KG1 (cell line): ENCODE measurements around the gene AGBL4.

Source experiments
- DNase-seq: peaks from one replicate; lab custom pipeline; 2025; lab: John Stamatoyannopoulos, UW

Gene AGBL4

GRCh38 chr1:48889615-48890014 lies 1134.1 kb downstream of the AGBL4 start:
- no peak for DNase-seq

- no peak for DNase-seq
Observed at GRCh38 chr1:48889082-48889481, 1134.7 kb downstream of the AGBL4 start.

GRCh38 chr1:48887796-48888195 lies 1136.0 kb downstream of the AGBL4 start:
- DNase-seq, result no peak

- DNase-seq, result no peak
Observed at GRCh38 chr1:48882020-48882419, 1141.7 kb downstream of the AGBL4 start.

GRCh38 chr1:48878191-48878940 lies 1145.4 kb downstream of the AGBL4 start:
- DNase-seq, result no peak

GRCh38 chr1:48876330-48876785 lies 1147.4 kb downstream of the AGBL4 start:
- DNase-seq, result no peak

GRCh38 chr1:48875552-48876329 lies 1148.0 kb downstream of the AGBL4 start:
- no peak for DNase-seq

GRCh38 chr1:48873944-48874343 lies 1149.8 kb downstream of the AGBL4 start:
- no peak for DNase-seq

- no peak for DNase-seq
Observed at GRCh38 chr1:48870596-48870995, 1153.2 kb downstream of the AGBL4 start.

GRCh38 chr1:48869116-48869893 lies 1154.4 kb downstream of the AGBL4 start:
- no peak for DNase-seq

GRCh38 chr1:48864913-48865312 lies 1158.8 kb downstream of the AGBL4 start:
- DNase-seq, result no peak

- no peak for DNase-seq
Observed at GRCh38 chr1:48859456-48859855, 1164.3 kb downstream of the AGBL4 start.

GRCh38 chr1:48858200-48858920 lies 1165.4 kb downstream of the AGBL4 start:
- no peak for DNase-seq

- DNase-seq, result no peak
Observed at GRCh38 chr1:48853006-48853405, 1170.7 kb downstream of the AGBL4 start.

- no peak for DNase-seq
Observed at GRCh38 chr1:48851638-48852037, 1172.1 kb downstream of the AGBL4 start.

GRCh38 chr1:48848035-48848434 lies 1175.7 kb downstream of the AGBL4 start:
- DNase-seq, result no peak

- DNase-seq, result no peak
Observed at GRCh38 chr1:48846441-48846840, 1177.3 kb downstream of the AGBL4 start.

- DNase-seq, result no peak
Observed at GRCh38 chr1:48844187-48844586, 1179.6 kb downstream of the AGBL4 start.

GRCh38 chr1:48841966-48842365 lies 1181.8 kb downstream of the AGBL4 start:
- DNase-seq, result no peak

GRCh38 chr1:48841461-48841860 lies 1182.3 kb downstream of the AGBL4 start:
- no peak for DNase-seq

GRCh38 chr1:48831120-48831978 lies 1192.4 kb downstream of the AGBL4 start:
- no peak for DNase-seq
